UCSD-AML1 (cell line): Measurements from ENCODE around the gene WNT9B.

Experiments used
- DNase-seq: peaks from one replicate; lab custom pipeline; 2025; ENCODE audit not compliant: unreplicated experiment; lab: John Stamatoyannopoulos, UW

The WNT9B gene

GRCh38 chr17:46879101-46879500 lies 27.7 kb downstream of the WNT9B start:
- DNase-seq = no peak

GRCh38 chr17:46881015-46881414 lies 29.6 kb downstream of the WNT9B start:
- DNase-seq = no peak

GRCh38 chr17:46882666-46883065 lies 31.3 kb downstream of the WNT9B start:
- no peak for DNase-seq

GRCh38 chr17:46883871-46884520 lies 32.6 kb downstream of the WNT9B start:
- DNase-seq = no peak

- DNase-seq = no peak
Measured at GRCh38 chr17:46884552-46884951, 33.2 kb downstream of the WNT9B start.

- no peak for DNase-seq
Measured at GRCh38 chr17:46885415-46886309, 34.3 kb downstream of the WNT9B start.

- DNase-seq = no peak
Measured at GRCh38 chr17:46886310-46886663, 34.9 kb downstream of the WNT9B start.

- no peak for DNase-seq
Measured at GRCh38 chr17:46887717-46888116, 36.3 kb downstream of the WNT9B start.

GRCh38 chr17:46888727-46889126 lies 37.3 kb downstream of the WNT9B start:
- no peak for DNase-seq

GRCh38 chr17:46889519-46889918 lies 38.1 kb downstream of the WNT9B start:
- no peak for DNase-seq

GRCh38 chr17:46889992-46890564 lies 38.7 kb downstream of the WNT9B start:
- no peak for DNase-seq

GRCh38 chr17:46890638-46891037 lies 39.3 kb downstream of the WNT9B start:
- DNase-seq = peak; percentile 48

GRCh38 chr17:46892192-46892703 lies 40.9 kb downstream of the WNT9B start:
- DNase-seq = no peak

GRCh38 chr17:46894024-46894423 lies 42.6 kb downstream of the WNT9B start:
- DNase-seq = no peak

- no peak for DNase-seq
Measured at GRCh38 chr17:46894476-46895151, 43.2 kb downstream of the WNT9B start.

GRCh38 chr17:46895171-46895570 lies 43.8 kb downstream of the WNT9B start:
- peak; percentile 58 for DNase-seq

- no peak for DNase-seq
Measured at GRCh38 chr17:46896991-46897390, 45.6 kb downstream of the WNT9B start.

GRCh38 chr17:46898364-46898763 lies 47.0 kb downstream of the WNT9B start:
- DNase-seq = no peak

- no peak for DNase-seq
Measured at GRCh38 chr17:46898860-46899259, 47.5 kb downstream of the WNT9B start.

GRCh38 chr17:46901291-46901690 lies 49.9 kb downstream of the WNT9B start:
- DNase-seq = no peak
